HepG2 (cell line): ENCODE data around the gene JPH4. TPM values are rescaled to one million over a fixed set of nuclear protein-coding genes. Genes with fewer than 3 reads are reported as not detected.

Experiments
- FOXK2 ChIP-seq: fragments of 450-650 bp; IDR thresholded peaks from 2 replicates; pipeline ENCODE4 v1.6.1; 2016
- HBP1 ChIP-seq: IDR thresholded peaks from 2 replicates; pipeline ENCODE4 v1.6.1; 2016; ENCODE audit warnings: low read depth, control low read depth
- HNRNPLL ChIP-seq: fragments of 200-400 bp; formaldehyde crosslinking; IDR thresholded peaks from 2 replicates; pipeline ENCODE4 v1.6.1; 2017; ENCODE audit warnings: mild to moderate bottlenecking, low read depth, low read length; ENCODE audit not compliant: poor library complexity, severe bottlenecking
- HOXA9 ChIP-seq: sonication (generic); formaldehyde crosslinking; IDR thresholded peaks from 2 replicates; pipeline ENCODE4 v1.8.1; 2022; ENCODE audit warnings: missing genetic modification reagents, mild to moderate bottlenecking, moderate library complexity, borderline replicate concordance
- KDM5A ChIP-seq: fragments of 200-600 bp; sonication (generic); IDR thresholded peaks from 2 replicates; pipeline ENCODE4 v1.7.0; 2018; ENCODE audit warnings: antibody characterized with exemption, mild to moderate bottlenecking, low read length, borderline replicate concordance
- PLRG1 ChIP-seq: fragments of 450-650 bp; conservative IDR thresholded peaks from 2 replicates; pipeline ENCODE4 v1.6.1; 2016
- POGK ChIP-seq: sonication (generic); formaldehyde crosslinking; conservative IDR thresholded peaks from 2 replicates; pipeline ENCODE4 v1.8.0; 2022; ENCODE audit warnings: mild to moderate bottlenecking, moderate library complexity, missing genetic modification reagents
- SALL2 ChIP-seq: sonication (generic); formaldehyde crosslinking; IDR thresholded peaks from 2 replicates; pipeline ENCODE4 v1.8.1; 2023; ENCODE audit warnings: mild to moderate bottlenecking, missing genetic modification reagents, inconsistent platforms
- SYNCRIP ChIP-seq: fragments of 200-400 bp; formaldehyde crosslinking; IDR thresholded peaks from 2 replicates; pipeline ENCODE4 v1.6.1; 2018; ENCODE audit warnings: mild to moderate bottlenecking, low read depth, low read length; ENCODE audit not compliant: insufficient read depth
- TEAD3 ChIP-seq: optimal IDR thresholded peaks from 2 replicates; pipeline ENCODE3; 2016; ENCODE audit warnings: borderline replicate concordance
- ZBTB34 ChIP-seq: sonication (generic); formaldehyde crosslinking; IDR thresholded peaks from 2 replicates; pipeline ENCODE4 v1.8.0; 2022; ENCODE audit warnings: mild to moderate bottlenecking, missing genetic modification reagents
- ZBTB46 ChIP-seq: sonication (generic); formaldehyde crosslinking; IDR thresholded peaks from 2 replicates; pipeline ENCODE4 v1.4.0; 2020; ENCODE audit warnings: mild to moderate bottlenecking, missing genetic modification reagents, borderline replicate concordance
- ZMAT3 ChIP-seq: sonication (generic); formaldehyde crosslinking; conservative IDR thresholded peaks from 2 replicates; pipeline ENCODE4 v1.7.0; 2021; ENCODE audit warnings: missing genetic modification reagents
- ZMYM4 ChIP-seq: sonication (generic); formaldehyde crosslinking; IDR thresholded peaks from 2 replicates; pipeline ENCODE4 v1.8.1; 2023; ENCODE audit warnings: mild to moderate bottlenecking, missing genetic modification reagents
- ZNF280D ChIP-seq: sonication (generic); formaldehyde crosslinking; IDR thresholded peaks from 2 replicates; pipeline ENCODE4 v1.5.1; 2020; ENCODE audit warnings: mild to moderate bottlenecking, missing genetic modification reagents
- ZNF333 ChIP-seq: sonication (generic); formaldehyde crosslinking; IDR thresholded peaks from 2 replicates; pipeline ENCODE4 v1.4.0; 2020; ENCODE audit warnings: mild to moderate bottlenecking, missing genetic modification reagents, borderline replicate concordance
- ZNF362 ChIP-seq: sonication (generic); formaldehyde crosslinking; IDR thresholded peaks from 2 replicates; pipeline ENCODE4 v1.4.0; 2020; ENCODE audit warnings: missing genetic modification reagents, mild to moderate bottlenecking, borderline replicate concordance
- ZNF441 ChIP-seq: sonication (generic); formaldehyde crosslinking; IDR thresholded peaks from 2 replicates; pipeline ENCODE4 v1.7.0; 2021; ENCODE audit warnings: missing genetic modification reagents, borderline replicate concordance
- ZNF570 ChIP-seq: sonication (generic); formaldehyde crosslinking; IDR thresholded peaks from 2 replicates; pipeline ENCODE4 v1.4.0; 2020; ENCODE audit warnings: mild to moderate bottlenecking, missing genetic modification reagents, borderline replicate concordance
- ZNF674 ChIP-seq: sonication (generic); formaldehyde crosslinking; IDR thresholded peaks from 2 replicates; pipeline ENCODE4 v1.5.0; 2020; ENCODE audit warnings: low read depth, mild to moderate bottlenecking, missing genetic modification reagents
- polyA plus RNA-seq, 8 experiments: library from polyadenylated mRNA; depleted of rRNA in 3 of 8; stranded (reverse) in 7 of 8; unstranded in 1 of 8; fragments of >200 nt; fragmentation: Illumina TruSeq in 4 of 8; extraction: Trizol in 4 of 8; gene quantifications; 2 replicates each; pipeline versions ENCODE4 v1.2.1 to v1.2.3, GENCODE V29; 2011 to 2016; ENCODE audit warnings: low read depth in 4 of 8, missing spikeins in 1 of 8, mixed read lengths in 1 of 8; ENCODE audit not compliant: insufficient read depth in 1 of 8
- total RNA-seq, 5 experiments: library from RNA; depleted of rRNA; stranded (reverse); fragments of >200 nt; fragmentation: Illumina TruSeq; extraction: Trizol; gene quantifications; 2 replicates each; pipeline ENCODE4 v1.2.3, GENCODE V29; 2016; ENCODE audit warnings: low read depth in 1 of 5

The JPH4 gene
- total and polyA plus RNA-seq, 2 of the 13 experiments (the other 11 are each of a cell fraction or from before 2014, with no cell fraction given): 0.08 to 0.22 TPM

- TF ChIP-seq ZBTB46 (CRISPR knock-in tag) (no peak), SYNCRIP (no peak), POGK (CRISPR knock-in tag) (no peak; the same call in 1 of the 2 replicates), FOXK2 (peak; percentile 25; the same call in 1 of the 2 replicates), SALL2 (CRISPR knock-in tag) (no peak), HBP1 (0 out of 2 replicates have a peak, but pooled peaks have one; percentile 60), ZNF362 (no peak), HOXA9 (no peak), ZNF674 (no peak), ZNF570 (no peak), KDM5A (no peak), ZMAT3 (no peak), ZBTB34 (CRISPR knock-in tag) (no peak), ZNF441 (CRISPR knock-in tag) (no peak), ZNF280D (CRISPR knock-in tag) (no peak), PLRG1 (no peak), ZNF333 (no peak), HNRNPLL (no peak), ZMYM4 (0 out of 2 replicates have a peak, but pooled peaks have one; percentile 32), TEAD3 (CRISPR knock-in tag) (no peak)
Measured at GRCh38 chr14:23572524-23572828, 6.1 kb downstream of the JPH4 start (continued).
